AG09309 (cell line): Measurements from ENCODE around the gene PTPN6.

Experiments
- DNase-seq: peaks from one replicate; pipeline ENCODE4 v3.0.0-alpha.2; 2010; ENCODE audit warnings: low read depth
- H3K4me3 ChIP-seq: 2 replicates; pipeline ENCODE4 v1.5.1; 2011; ENCODE audit warnings: mild to moderate bottlenecking, low read depth, low read length, moderate library complexity; ENCODE audit not compliant: control insufficient read depth
- CTCF ChIP-seq: IDR thresholded peaks from 2 replicates; pipeline ENCODE4 v1.5.1; 2011; ENCODE audit warnings: mild to moderate bottlenecking, low read depth, low read length, inconsistent platforms; ENCODE audit not compliant: insufficient read depth, control insufficient read depth; ENCODE audit errors: missing control alignments

PTPN6 gene

GRCh38 chr12:6998715-6999451, 47.7 kb downstream of the PTPN6 start:
- TF ChIP-seq CTCF, result no peak
- DNase-seq, result no peak
- H3K4me3 ChIP-seq, result no peak overlapping the region

GRCh38 chr12:7001921-7002591, 50.9 kb downstream of the PTPN6 start:
- no peak for DNase-seq
- TF ChIP-seq CTCF, result no peak
- H3K4me3 ChIP-seq, result no peak overlapping the region

GRCh38 chr12:7004287-7004803, 53.2 kb downstream of the PTPN6 start:
- H3K4me3 ChIP-seq, result no peak overlapping the region
- no peak for DNase-seq
- TF ChIP-seq CTCF, result no peak

- TF ChIP-seq CTCF, result no peak
- no peak for DNase-seq
- no peak overlapping the region for H3K4me3 ChIP-seq
Observed at GRCh38 chr12:7004840-7005239, 53.7 kb downstream of the PTPN6 start.

- no peak for TF ChIP-seq CTCF
- DNase-seq, result no peak
- no peak overlapping the region for H3K4me3 ChIP-seq
Observed at GRCh38 chr12:7005311-7005710, 54.2 kb downstream of the PTPN6 start.

GRCh38 chr12:7006639-7007038, 55.5 kb downstream of the PTPN6 start:
- no peak for DNase-seq
- no peak overlapping the region for H3K4me3 ChIP-seq
- no peak for TF ChIP-seq CTCF
